HepG2 (cell line): ENCODE results near the gene TBX6. TPM values are rescaled to one million over a fixed set of nuclear protein-coding genes. Genes with fewer than 3 reads are reported as not detected.

Experiments
- ATAC-seq: fragments of 200-7000 bp; cut with Tn5 transposase; 3 replicates; pipeline ENCODE4 v1.9.1; 2020; ENCODE audit warnings: mild to moderate bottlenecking, moderate library complexity
- BruUV-seq: library from RNA; stranded (reverse); fragments of 400-500 nt; replicated peaks from 2 replicates; lab custom pipeline; 2021; lab: Mats Ljungman, UMichigan
- CTCF ChIA-PET: fragments of 300-600 bp; formaldehyde crosslinking; extraction: SDS; loops from one replicate; lab custom pipeline; 2021; ENCODE audit warnings: low total read pairs, inconsistent platforms, low intra/inter-chr PET ratio; lab: Yijun Ruan, JAX
- POLR2A ChIA-PET: fragments of 350-600 bp; sonication (Branson Sonifier 250); formaldehyde crosslinking; loops from one replicate; lab custom pipeline; 2020; ENCODE audit warnings: antibody characterized with exemption, inconsistent platforms; lab: Yijun Ruan, JAX
- DNase-seq: peaks from one replicate; pipeline ENCODE4 v3.0.0-alpha.2; 2015; ENCODE audit warnings: low spot score
- FAIRE-seq: peaks from 3 replicates; lab custom pipeline; 2011; peaks lifted over from hg19 to GRCh38; lab: Jason Lieb, UNC
- H2AFZ ChIP-seq: one replicate; pipeline ENCODE4 v1.6.1; 2011; ENCODE audit warnings: low read length, inconsistent platforms
- H3K27ac ChIP-seq: fragments of 300-600 bp; 3 replicates; pipeline ENCODE4 v1.8.0; 2011; ENCODE audit warnings: mixed run types, mild to moderate bottlenecking, mixed read lengths, low read length, inconsistent platforms; ENCODE audit not compliant: insufficient read depth; ENCODE audit errors: extremely low read length
- H3K27me3 ChIP-seq, 2 experiments: fragments of 200-600 bp in 1 of 2; 2 replicates in 1 of 2; 3 replicates in 1 of 2; pipeline versions ENCODE4 v1.6.0 to v1.8.0; 2011; ENCODE audit warnings: low read length in 2 of 2, mild to moderate bottlenecking in 2 of 2, moderate library complexity in 2 of 2, inconsistent platforms in 1 of 2; ENCODE audit not compliant: insufficient read depth in 2 of 2, control insufficient read depth in 1 of 2
- H3K36me3 ChIP-seq, 2 experiments: fragments of 200-600 bp in 1 of 2; replicated peaks in 1 of 2; 2 replicates in 1 of 2; 3 replicates in 1 of 2; pipeline versions ENCODE4 v1.5.1 to v1.8.0; 2011; ENCODE audit warnings: low read length in 2 of 2, inconsistent platforms in 1 of 2; ENCODE audit not compliant: insufficient read depth in 2 of 2, control insufficient read depth in 1 of 2
- H3K4me1 ChIP-seq: 2 replicates; pipeline ENCODE4 v1.5.1; 2012; ENCODE audit warnings: low read length, inconsistent platforms; ENCODE audit not compliant: insufficient read depth
- H3K4me2 ChIP-seq: 2 replicates; pipeline ENCODE4 v1.6.0; 2011; ENCODE audit warnings: low read depth, low read length, inconsistent platforms
- H3K4me3 ChIP-seq, 3 experiments: fragments of 200-600 bp in 1 of 3; sonication (generic), shearing (Covaris generic) in 1 of 3; replicated peaks in 1 of 3; 2 replicates each; pipeline ENCODE4 v1.5.1; 2011 to 2016; ENCODE audit warnings: low read length in 3 of 3, inconsistent platforms in 2 of 3, low read depth in 2 of 3, mild to moderate bottlenecking in 2 of 3, control low read depth in 1 of 3, mixed read lengths in 1 of 3; ENCODE audit not compliant: insufficient read depth in 1 of 3
- H3K79me2 ChIP-seq: one replicate; pipeline ENCODE4 v1.6.1; 2011; ENCODE audit warnings: low read length, inconsistent platforms; ENCODE audit not compliant: insufficient read depth
- H3K9ac ChIP-seq: 2 replicates; pipeline ENCODE4 v1.6.0; 2011; ENCODE audit warnings: mild to moderate bottlenecking, low read depth, low read length, inconsistent platforms; ENCODE audit not compliant: insufficient read depth
- H3K9me3 ChIP-seq: 2 replicates; pipeline ENCODE4 v1.5.1; 2012; ENCODE audit warnings: mild to moderate bottlenecking, low read length
- H4K20me1 ChIP-seq: 2 replicates; pipeline ENCODE4 v1.6.0; 2011; ENCODE audit warnings: inconsistent platforms, mild to moderate bottlenecking, low read length, moderate library complexity; ENCODE audit not compliant: insufficient read depth
- GPN1 ChIP-seq: sonication (generic); formaldehyde crosslinking; IDR thresholded peaks from 2 replicates; pipeline ENCODE4 v1.5.1; 2020; ENCODE audit warnings: missing genetic modification reagents, borderline replicate concordance
- HNF1A ChIP-seq, 2 experiments: sonication (generic) in 1 of 2; formaldehyde crosslinking in 1 of 2; IDR thresholded peaks; 2 replicates each; pipeline versions ENCODE4 v1.4.0 to v1.6.1; 2016 to 2020; ENCODE audit warnings: borderline replicate concordance in 1 of 2, low read depth in 1 of 2, mild to moderate bottlenecking in 1 of 2, missing genetic modification reagents in 1 of 2
- ZNF274 ChIP-seq: sonication (generic); formaldehyde crosslinking; IDR thresholded peaks from 2 replicates; pipeline ENCODE4 v1.5.1; 2020; ENCODE audit warnings: mild to moderate bottlenecking, missing genetic modification reagents
- ZNF484 ChIP-seq: sonication (generic); formaldehyde crosslinking; IDR thresholded peaks from 2 replicates; pipeline ENCODE4 v1.5.1; 2020; ENCODE audit warnings: mild to moderate bottlenecking, low read depth, missing genetic modification reagents, borderline replicate concordance
- WGBS: methylation state at CpG from one replicate; pipeline ENCODE4 v1.1.6; 2017; ENCODE audit warnings: low lambda C conversion rate; 5-methylcytosine and 5-hydroxymethylcytosine counted together
- in situ Hi-C: cut with HindIII; loops from 2 replicates; pipeline ENCODE4 v1.10.0; 2017; ENCODE audit warnings: low pct_unique_long_range_greater_than_20kb; ENCODE audit not compliant: extremely low pct_ligation_motif_present
- intact Hi-C: fragments of 100-400 bp; cut with micrococcal nuclease; formaldehyde crosslinking; loops from one replicate; pipeline ENCODE4 v1.10.0; 2022; ENCODE audit not compliant: unreplicated experiment
- polyA plus RNA-seq, 8 experiments: library from polyadenylated mRNA; depleted of rRNA in 3 of 8; stranded (reverse) in 7 of 8; unstranded in 1 of 8; fragments of >200 nt; fragmentation: Illumina TruSeq in 4 of 8; extraction: Trizol in 4 of 8; gene quantifications; 2 replicates each; pipeline versions ENCODE4 v1.2.1 to v1.2.3, GENCODE V29; 2011 to 2016; ENCODE audit warnings: low read depth in 4 of 8, missing spikeins in 1 of 8, mixed read lengths in 1 of 8; ENCODE audit not compliant: insufficient read depth in 1 of 8
- total RNA-seq, 5 experiments: library from RNA; depleted of rRNA; stranded (reverse); fragments of >200 nt; fragmentation: Illumina TruSeq; extraction: Trizol; gene quantifications; 2 replicates each; pipeline ENCODE4 v1.2.3, GENCODE V29; 2016; ENCODE audit warnings: low read depth in 1 of 5

Gene TBX6
- total and polyA plus RNA-seq, 2 of the 13 experiments (the other 11 are each of a cell fraction or from before 2014, with no cell fraction given) = 0.24 to 0.42 TPM

- CTCF ChIA-PET = no interaction called here
- Histone ChIP-seq H3K9me3 (no peaks in the 10 kb centered on the region), H3K79me2 (peaks cover 19% of the 10 kb centered on the region), H2AFZ (no peak overlapping the region), H4K20me1 (no peaks in the 10 kb centered on the region), H3K4me1 (peaks cover 14% of the 10 kb centered on the region), H3K36me3 (no peaks in the 10 kb centered on the region), H3K27me3 (no peaks in the 10 kb centered on the region; a peak in 1 of 5 replicates), H3K4me2 (no peak overlapping the region), H3K9ac (no peak overlapping the region), H3K4me3 (no peak overlapping the region), H3K27ac (no peak overlapping the region)
- intact Hi-C loops = no loop called here
- 92% methylated on average over 4 of the region's 4 CpGs for WGBS
- POLR2A ChIA-PET = no interaction called here
- ATAC-seq (no peak), FAIRE-seq (no peak), DNase-seq (no peak)
- TF ChIP-seq HNF1A (IDR thresholded peaks at IDR 0.05; ENCODE audit: low read depth) (no peak), HNF1A (CRISPR knock-in tag; IDR thresholded peaks at IDR 0.05; ENCODE audit: borderline replicate concordance) (no peak), ZNF484 (no peak), GPN1 (no peak), ZNF274 (CRISPR knock-in tag) (no peak)
- in situ Hi-C loops = no loop called here
- BruUV-seq = no TSS peak
Measured at GRCh38 chr16:30060346-30060745, 31.4 kb downstream of the TBX6 start.
